GM19468 (cell line): Measurements from ENCODE around the gene CEP63.
"Not testable (repeated sequence)": the region's sequence is repeated elsewhere in the genome, so short reads cannot be mapped to it uniquely, and the experiment has no call there.

Experiments used
- ATAC-seq: cut with Tn5 transposase; IDR thresholded peaks from one replicate; pipeline ENCODE4 v1.9.1; 2021; ENCODE audit warnings: mild to moderate bottlenecking, moderate library complexity, moderate number of reproducible peaks; ENCODE audit not compliant: unreplicated experiment; ENCODE audit errors: extremely low read depth

CEP63 gene

GRCh38 chr3:134503266-134503665 lies 17.4 kb downstream of the CEP63 start:
- ATAC-seq = no peak

DNA sequence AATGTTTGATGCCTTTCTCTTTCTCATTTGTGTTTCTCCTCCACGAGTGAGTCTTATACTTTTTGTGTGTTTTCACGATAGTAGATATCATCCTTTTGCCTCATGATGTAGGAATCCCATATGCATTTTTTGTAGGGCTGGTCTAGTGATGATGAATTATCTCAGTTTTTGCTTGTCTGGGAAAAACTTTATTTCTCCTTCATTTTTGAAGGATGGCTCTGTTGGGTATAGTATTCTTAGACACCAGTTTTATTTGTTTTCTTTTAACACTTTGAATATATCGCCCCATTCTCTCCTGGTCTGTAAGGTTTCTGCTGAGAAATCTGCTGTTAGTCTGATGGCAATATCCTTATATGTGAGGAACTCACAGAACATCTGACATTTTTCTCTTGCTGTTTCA lies 18.3 kb downstream of the CEP63 start:
- ATAC-seq = no peak

GRCh38 chr3:134505485-134505884 lies 19.6 kb downstream of the CEP63 start:
- no peak for ATAC-seq

DNA sequence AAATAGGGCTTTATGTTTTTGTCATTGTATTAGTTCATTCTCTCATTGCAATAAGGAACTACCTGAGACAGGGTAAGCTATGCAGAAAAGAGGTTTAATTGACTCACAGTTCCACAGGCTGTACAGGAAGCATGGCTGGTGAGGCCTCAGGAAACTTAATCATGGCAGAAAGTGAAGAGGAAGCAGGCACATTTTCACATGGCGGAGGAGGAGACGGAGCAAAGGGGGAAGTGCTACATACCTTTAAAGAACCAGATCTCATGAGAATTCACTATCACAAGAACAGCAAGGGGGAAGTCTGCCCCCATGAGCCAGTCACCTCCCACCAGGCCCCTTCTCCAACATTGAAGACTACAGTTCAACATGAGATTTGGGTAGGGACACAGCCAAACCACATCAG lies 25.6 kb downstream of the CEP63 start:
- no peak for ATAC-seq

DNA sequence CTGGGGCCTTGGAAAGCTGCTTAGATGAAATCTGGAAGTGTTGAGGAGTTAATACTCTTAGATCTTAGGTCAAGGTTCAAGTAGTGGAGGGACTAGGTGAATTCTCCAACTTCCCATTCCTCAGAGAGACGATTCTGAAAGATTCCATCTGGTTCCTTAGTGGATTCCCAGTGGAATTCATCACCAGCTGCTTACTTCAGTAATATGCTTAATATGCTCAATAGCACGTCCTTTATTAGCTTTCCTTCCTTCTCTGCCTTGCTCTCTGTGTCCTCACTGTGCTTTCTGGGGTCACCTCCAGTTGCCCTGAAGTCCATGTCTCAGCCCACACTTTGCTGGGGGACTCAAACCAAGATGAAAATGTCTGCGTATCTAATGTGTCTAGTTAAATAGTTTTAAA lies 31.0 kb downstream of the CEP63 start:
- ATAC-seq = no peak

GRCh38 chr3:134517791-134518190 lies 31.9 kb downstream of the CEP63 start:
- no peak for ATAC-seq

DNA sequence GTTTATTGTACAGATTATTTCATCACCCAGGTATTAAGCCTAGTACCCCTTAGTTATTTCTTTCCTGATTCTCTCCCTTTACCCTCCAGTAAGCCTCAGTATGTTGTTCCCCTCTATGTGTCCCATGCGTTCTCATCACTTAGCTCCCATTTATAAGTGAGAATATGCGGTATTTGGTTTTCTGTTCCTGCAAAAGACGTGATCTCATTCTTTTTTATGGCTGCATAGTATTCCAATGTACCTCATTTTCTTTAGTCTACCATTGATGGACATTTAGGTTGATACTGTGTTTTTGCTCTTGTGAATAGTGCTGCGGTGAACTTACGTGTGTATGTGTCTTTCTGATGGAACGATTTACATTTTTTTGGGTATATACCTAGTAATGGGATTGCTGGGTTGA lies 36.7 kb downstream of the CEP63 start:
- ATAC-seq = no peak

GRCh38 chr3:134525293-134525692 lies 39.4 kb downstream of the CEP63 start:
- no peak for ATAC-seq

DNA sequence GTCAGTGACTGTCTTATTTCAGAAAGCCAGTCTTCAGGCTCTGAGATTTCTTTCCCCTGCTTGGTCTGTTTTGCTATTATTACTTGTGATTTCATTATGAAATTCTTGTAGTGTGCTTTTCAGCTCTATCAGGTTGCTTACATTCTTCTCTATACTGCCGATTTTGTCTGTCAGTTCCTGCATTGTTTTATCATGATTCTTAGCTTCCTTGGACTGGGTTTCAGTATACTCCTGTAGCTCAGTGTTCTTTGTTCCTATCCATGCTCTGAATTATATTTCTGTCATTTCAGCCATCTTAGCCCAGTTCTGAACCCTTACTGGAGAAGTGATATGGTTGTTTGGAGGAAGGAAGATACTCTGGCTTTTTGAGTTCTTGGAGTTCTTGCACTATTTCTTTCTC lies 40.5 kb downstream of the CEP63 start:
- ATAC-seq = no peak

DNA sequence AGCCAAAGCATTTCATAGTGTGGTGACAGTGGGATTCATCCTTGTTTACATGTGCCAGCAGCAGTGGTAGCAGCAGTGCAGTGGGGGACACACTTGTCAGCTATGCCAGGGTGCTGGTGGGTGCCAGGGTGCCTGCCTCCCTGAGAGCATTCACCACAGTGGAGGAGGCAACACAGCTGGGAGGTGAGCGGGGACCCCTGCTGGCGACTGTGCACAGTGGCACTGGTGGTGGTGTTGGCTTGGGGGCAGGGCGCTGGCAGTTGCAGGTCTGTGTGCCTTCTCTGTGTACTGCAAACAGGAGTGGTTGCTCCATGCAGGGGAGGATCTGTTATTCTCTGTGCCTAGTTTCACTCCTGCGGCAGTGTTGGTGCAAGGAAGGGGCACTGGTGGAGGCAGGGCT lies 41.2 kb downstream of the CEP63 start:
- ATAC-seq = no peak

GRCh38 chr3:134527538-134528186 lies 41.8 kb downstream of the CEP63 start:
- ATAC-seq = no peak

DNA sequence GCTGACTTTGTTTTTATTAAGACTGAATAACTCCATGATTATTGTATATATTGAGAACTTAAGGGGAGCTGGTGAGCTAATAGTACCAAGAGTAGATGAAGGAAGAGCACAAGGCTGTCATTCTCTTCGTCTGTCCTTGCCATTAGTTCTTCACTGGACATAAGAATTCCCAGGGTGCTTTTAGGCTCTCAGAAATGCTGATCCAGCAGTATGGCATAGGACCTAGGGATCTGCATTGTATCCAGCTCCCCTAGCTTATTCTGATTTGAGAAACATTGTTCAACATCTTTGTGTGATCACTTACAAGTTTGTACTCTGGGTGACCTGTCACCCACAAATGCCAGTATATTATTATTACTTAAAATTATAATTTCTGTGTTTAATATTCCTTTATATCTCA lies 47.6 kb downstream of the CEP63 start:
- ATAC-seq = no peak

GRCh38 chr3:134535186-134535970 lies 49.5 kb downstream of the CEP63 start:
- no peak for ATAC-seq

DNA sequence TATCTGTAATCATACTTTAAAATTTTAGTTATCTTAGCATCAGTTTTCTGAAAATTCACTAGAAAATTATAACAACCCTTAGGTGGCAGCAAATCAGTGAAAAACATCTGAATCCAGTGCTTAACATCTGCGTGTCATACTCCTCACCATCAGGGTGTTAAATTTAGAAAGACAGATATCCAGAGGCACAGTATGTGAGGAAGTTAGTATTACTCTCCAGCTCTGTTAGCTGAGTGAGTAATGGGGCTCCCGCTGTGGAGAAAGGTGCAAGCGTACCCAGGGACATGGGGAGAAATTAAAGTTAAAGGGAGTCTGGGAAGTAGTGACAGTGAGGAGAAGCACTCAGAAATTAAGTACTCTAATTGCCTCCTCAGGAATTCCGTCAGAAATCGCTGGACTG lies 50.9 kb downstream of the CEP63 start:
- ATAC-seq = no peak

DNA sequence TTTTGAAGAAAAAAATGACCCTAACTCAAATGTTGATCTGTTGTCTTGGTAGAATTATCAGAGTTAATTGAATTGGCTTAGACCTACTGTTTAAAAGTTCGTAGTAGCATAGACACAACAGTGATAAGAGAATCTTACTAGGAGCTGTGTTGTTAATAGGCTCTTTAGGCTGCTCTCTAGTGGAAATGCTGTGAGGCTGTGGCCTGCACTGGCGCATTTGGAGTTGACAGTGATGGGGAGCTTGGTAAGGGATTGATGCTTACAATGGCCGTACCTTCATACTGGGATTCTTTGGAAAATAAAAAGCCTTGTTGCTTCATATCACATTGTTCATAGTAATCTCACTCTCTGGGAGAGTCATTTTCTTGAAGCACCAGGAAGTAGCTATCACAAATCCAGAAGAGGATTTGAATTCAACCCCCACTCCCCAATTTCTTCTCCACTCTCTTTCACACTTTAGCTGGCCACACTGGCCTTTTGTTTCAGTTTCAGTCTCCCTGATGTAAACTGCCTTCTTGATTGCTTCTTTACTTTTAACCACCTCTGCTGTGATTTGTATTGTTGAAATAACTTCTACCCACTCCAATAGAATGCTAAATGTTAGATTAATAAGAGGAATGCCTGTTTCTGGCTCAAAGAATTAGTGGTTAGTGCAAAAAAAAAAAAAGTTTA lies 56.6 kb downstream of the CEP63 start:
- ATAC-seq = no peak

DNA sequence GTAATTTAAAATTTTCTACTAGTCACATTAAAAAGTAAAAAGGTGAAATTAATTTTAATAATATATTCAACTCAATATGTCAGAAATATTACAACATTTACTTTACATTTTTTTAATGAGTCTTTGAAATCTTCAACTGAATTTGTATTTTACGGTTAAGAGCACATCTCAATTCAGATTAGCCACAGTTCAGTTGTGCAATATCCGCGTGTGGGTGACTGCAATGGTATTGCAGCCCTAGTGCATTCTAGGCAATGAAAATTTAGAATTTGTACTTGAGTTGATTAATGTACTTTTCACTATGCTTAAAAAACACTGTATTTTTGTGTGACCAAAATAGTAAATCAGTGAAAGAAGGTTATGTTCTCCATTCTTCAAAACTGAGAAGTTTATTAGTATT lies 57.3 kb downstream of the CEP63 start:
- no peak for ATAC-seq

DNA sequence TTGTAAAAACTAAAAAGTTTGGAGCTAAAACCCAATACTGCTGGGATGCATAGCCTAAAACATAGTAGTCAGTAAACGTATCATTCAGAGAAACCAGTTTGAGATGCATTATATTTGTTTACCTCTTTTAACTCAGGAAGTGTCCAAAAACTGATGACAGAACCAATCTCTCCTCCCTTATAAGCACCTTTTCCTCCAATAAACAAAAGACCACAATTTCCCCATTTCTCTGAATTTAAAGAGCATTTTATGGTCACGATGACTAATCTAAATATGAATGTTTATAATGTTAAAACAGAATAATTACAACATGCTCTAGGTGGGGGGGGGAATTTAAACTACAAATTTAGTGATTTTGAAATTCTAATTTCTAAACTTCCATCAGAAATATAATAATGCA lies 58.5 kb downstream of the CEP63 start:
- ATAC-seq = no peak

- not testable (repeated sequence) for ATAC-seq
These were observed 58.9 kb downstream of the CEP63 start for GRCh38 chr3:134544783-134545182.

- ATAC-seq = no peak
These were observed 60.0 kb downstream of the CEP63 start for GRCh38 chr3:134545818-134546217.

DNA sequence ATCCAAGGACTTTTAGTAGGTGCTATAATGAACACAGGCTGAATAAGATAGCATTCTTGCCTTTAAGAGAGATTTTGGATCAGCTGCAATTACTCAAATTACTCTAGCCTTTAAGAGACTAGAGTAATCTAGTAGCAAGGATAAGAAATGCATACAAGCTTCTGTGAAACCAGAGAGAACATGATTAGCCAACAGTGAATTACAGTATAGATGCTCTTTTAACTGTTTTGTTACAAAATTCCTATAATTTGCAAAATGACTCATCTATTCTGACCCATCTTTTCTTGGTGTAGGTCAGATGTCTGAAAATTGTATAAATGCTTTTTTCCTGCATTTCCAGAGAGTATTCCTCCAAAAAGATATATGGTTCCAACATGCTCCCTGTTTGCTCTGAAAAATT lies 66.9 kb downstream of the CEP63 start:
- no peak for ATAC-seq

DNA sequence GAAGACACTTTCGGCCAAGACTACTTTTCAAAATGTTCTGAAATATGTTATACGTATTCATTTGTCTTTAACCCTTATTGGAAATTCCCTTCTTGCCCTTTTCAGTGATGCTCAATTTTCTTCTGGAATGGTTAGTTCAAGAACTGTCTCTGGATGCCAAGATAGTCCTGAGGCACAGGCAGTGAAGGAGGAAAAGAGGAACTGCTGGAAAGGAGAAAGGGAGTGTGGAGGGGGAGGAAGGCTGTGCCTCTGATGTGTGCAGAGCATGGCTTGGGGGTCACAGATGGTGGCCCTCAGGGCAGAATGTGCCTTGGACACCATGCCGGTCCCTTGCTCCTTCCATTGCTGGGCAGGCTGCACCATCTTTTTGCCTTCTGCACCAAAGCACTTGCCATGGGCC lies 73.7 kb downstream of the CEP63 start:
- ATAC-seq = no peak
